ENCODE results near the gene C6orf163. TPM values are rescaled to one million over a fixed set of nuclear protein-coding genes. Genes with fewer than 3 reads are reported as not detected.
A peak's percentile ranks its signal among the peaks of the same experiment; 100 is the strongest.

Gene C6orf163
- polyA plus RNA-seq, 1 experiment = 0.20 TPM

GRCh38 chr6:87382861-87383260 is 38.2 kb downstream of the C6orf163 start:
- POLR2A ChIA-PET = no interaction called here
- CTCF ChIA-PET = interaction anchor here (2.8 kb wide), 1 partner anchor 10 kb away, joined by 12 read pairs; no protein-coding TSS in a partner anchor
- Histone ChIP-seq H3K4me3 (ENCODE audit: low read depth, low read length) (no peak overlapping the region), H3K27me3 (ENCODE audit: control insufficient read depth, insufficient read depth, low read length) (no peaks in the 10 kb centered on the region), H3K36me3 (ENCODE audit: control insufficient read depth, insufficient read depth, low read length) (no peaks in the 10 kb centered on the region)
- DNase-seq (ENCODE audit: low read depth) = no peak
- TF ChIP-seq CTCF (IDR thresholded peaks at IDR 0.05; ENCODE audit: insufficient read depth, low read depth, low read length) = no peak

GRCh38 chr6:87384038-87384437 is 39.4 kb downstream of the C6orf163 start:
- CTCF ChIA-PET = no interaction called here
- DNase-seq (ENCODE audit: low read depth) = no peak

GRCh38 chr6:87384449-87384848 is 39.8 kb downstream of the C6orf163 start:
- Histone ChIP-seq H3K27me3 (ENCODE audit: control insufficient read depth, insufficient read depth, low read length) (no peaks in the 10 kb centered on the region), H3K36me3 (ENCODE audit: control insufficient read depth, insufficient read depth, low read length) (no peaks in the 10 kb centered on the region), H3K4me3 (ENCODE audit: low read depth, low read length) (no peak overlapping the region)
- DNase-seq (ENCODE audit: low read depth) = no peak
- ChIA-PET POLR2A (no interaction called here), CTCF (no interaction called here)
- no peak for TF ChIP-seq CTCF (IDR thresholded peaks at IDR 0.05; ENCODE audit: insufficient read depth, low read depth, low read length)

More at GRCh38 chr6:87384038-87384437, 39.4 kb downstream of the C6orf163 start:
- Histone ChIP-seq H3K36me3 (ENCODE audit: control insufficient read depth, insufficient read depth, low read length) (no peaks in the 10 kb centered on the region), H3K4me3 (ENCODE audit: low read depth, low read length) (no peak overlapping the region), H3K27me3 (ENCODE audit: control insufficient read depth, insufficient read depth, low read length) (no peaks in the 10 kb centered on the region)
- TF ChIP-seq CTCF (IDR thresholded peaks at IDR 0.05; ENCODE audit: insufficient read depth, low read depth, low read length) = no peak
- POLR2A ChIA-PET = no interaction called here

- H3K4me3 ChIP-seq (ENCODE audit: low read depth, low read length) = no peak overlapping the region
- H3K36me3 ChIP-seq (ENCODE audit: control insufficient read depth, insufficient read depth, low read length) = no peaks in the 10 kb centered on the region
- ChIA-PET POLR2A (no interaction called here), CTCF (interaction anchor here (0.7 to 4.3 kb wide), 3 partner anchors 74 to 261 kb away, joined by 3 to 18 read pairs (median 3); no protein-coding TSS in a partner anchor)
- peak; percentile 64 for TF ChIP-seq CTCF (IDR thresholded peaks at IDR 0.05; ENCODE audit: insufficient read depth, low read depth, low read length)
- DNase-seq (ENCODE audit: low read depth) = no peak
- no peaks in the 10 kb centered on the region for H3K27me3 ChIP-seq (ENCODE audit: control insufficient read depth, insufficient read depth, low read length)
These were observed 46.7 kb downstream of the C6orf163 start for GRCh38 chr6:87391334-87391733.

GRCh38 chr6:87393026-87393622 is 48.5 kb downstream of the C6orf163 start:
- H3K36me3 ChIP-seq (ENCODE audit: control insufficient read depth, insufficient read depth, low read length) = no peaks in the 10 kb centered on the region
- ChIA-PET CTCF (interaction anchor here (0.6 to 2.8 kb wide), 24 partner anchors 10 to 1477 kb away, joined by 3 to 29 read pairs (median 4); no protein-coding TSS in a partner anchor), POLR2A (no interaction called here)
- H3K4me3 ChIP-seq (ENCODE audit: low read depth, low read length) = no peak overlapping the region
- no peaks in the 10 kb centered on the region for H3K27me3 ChIP-seq (ENCODE audit: control insufficient read depth, insufficient read depth, low read length)
- peak; percentile 13 for DNase-seq (ENCODE audit: low read depth)
- TF ChIP-seq CTCF (IDR thresholded peaks at IDR 0.05; ENCODE audit: insufficient read depth, low read depth, low read length) = peak; percentile 64

All from BJ (cell line).